GM12892 (cell line): ENCODE data around the gene KDR.

ENCODE experiments used
- POLR2AphosphoS5 ChIP-seq: IDR thresholded peaks from 2 replicates; pipeline ENCODE4 v1.6.1; 2011; ENCODE audit warnings: low read depth, low read length, control low read depth
- TAF1 ChIP-seq: IDR thresholded peaks from 2 replicates; pipeline ENCODE4 v1.6.1; 2011; ENCODE audit warnings: low read depth, mild to moderate bottlenecking, control low read depth, low read length, borderline replicate concordance

- no peak for TF ChIP-seq POLR2AphosphoS5
- TF ChIP-seq TAF1, result no peak
These were observed 56.9 kb downstream of the KDR start for GRCh38 chr4:55068522-55068921.
